HG03571 (cell line): ENCODE data around the gene NUCKS1.

Source experiments
- ATAC-seq: cut with Tn5 transposase; IDR thresholded peaks from one replicate; pipeline ENCODE4 v1.9.1; 2021; ENCODE audit not compliant: unreplicated experiment

NUCKS1 gene

GRCh38 chr1:205701891-205702290, 48.1 kb downstream of the NUCKS1 start:
- ATAC-seq: no peak

DNA sequence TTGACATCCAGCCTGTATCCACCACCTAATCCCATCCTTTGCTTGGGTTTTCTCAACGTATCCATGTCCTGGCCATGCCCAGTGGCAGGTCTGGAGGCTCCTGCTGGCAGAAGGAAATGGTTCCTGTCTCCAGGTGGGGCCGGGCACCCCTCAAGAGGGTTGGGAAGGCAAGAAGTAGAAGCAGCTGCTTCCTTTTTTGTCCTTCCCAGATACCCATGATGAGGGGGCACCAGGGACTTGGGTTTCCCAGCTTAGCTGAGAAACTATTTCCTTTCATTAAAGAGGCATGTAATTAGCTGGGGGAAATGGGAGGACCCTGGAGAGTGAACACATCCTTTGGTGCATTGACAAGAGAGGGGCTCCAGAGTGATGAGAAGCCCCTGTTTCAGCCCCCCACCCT, 48.6 kb downstream of the NUCKS1 start:
- ATAC-seq: no peak

DNA sequence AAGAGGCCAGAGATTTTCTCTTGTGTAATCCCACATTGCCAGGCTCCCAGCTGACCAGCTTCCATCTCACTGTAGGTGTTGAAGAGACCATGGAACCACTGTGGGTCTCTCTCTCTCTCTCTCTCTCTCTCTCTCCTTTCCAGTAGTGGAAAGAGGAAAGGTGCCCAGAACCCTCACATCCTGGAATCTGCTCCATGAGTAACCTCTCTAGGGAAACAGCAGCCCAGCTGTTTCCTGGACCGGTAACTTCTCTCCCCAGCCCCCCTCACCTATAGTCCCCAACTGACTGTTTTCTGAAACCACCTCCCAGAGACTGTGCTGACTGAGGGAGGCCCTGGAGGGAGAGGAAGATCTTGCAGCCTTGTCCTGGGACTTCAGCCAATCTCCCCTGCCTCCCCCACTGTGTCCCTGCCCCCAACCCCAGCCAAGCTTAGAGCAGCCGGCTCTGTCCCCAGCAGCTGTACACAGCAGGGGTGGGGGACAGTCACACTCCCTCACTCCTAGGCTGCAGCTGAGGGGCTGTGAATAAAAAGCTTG, 49.0 kb downstream of the NUCKS1 start:
- no peak for ATAC-seq

DNA sequence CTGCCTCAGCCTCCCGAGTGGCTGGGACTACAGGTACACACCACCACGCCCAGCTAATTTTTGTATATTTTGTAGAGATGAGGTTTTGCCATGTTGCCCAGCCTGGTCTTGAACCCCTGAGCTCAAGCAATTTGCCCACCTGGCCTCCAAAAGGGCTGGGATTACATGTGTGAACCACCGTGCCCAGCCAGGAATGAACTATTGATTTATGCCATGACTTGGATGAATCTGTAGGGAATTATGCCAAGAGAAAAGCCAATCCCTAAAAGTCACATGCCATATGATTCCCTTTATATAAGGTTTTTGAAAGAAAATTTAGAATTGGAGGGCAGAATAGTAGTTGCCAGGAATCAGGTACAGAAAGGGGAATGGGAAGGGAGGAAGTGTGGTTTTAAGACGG, 50.6 kb downstream of the NUCKS1 start:
- ATAC-seq: no peak

GRCh38 chr1:205698921-205699320, 51.1 kb downstream of the NUCKS1 start:
- no peak for ATAC-seq

DNA sequence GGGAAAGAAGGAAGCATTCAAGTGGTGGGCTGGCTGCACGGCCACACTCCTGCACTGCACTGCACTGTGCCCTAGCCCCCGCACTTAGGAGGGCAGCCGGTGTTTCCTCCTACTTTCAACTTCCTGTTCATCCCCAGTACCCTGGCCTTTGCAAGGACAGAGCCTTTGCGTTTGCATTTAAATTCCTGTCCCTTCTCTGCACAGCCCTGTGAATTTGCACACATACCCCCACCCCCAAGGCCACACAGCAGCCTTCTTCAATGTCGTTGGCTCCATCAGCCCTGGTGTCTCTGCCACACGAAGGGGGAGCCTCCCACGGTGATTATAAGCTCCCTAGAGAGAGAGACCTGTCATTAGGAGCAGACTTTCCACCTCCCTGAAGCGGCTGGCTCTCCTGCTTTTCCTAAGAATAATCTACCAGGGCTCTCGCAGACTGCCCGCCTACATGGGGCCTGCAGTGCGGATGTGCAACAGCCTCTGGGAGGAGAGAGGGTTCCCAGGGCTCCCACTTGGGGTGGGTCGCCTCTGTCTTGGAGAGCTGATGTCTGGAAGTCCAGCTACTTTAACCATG, 56.5 kb downstream of the NUCKS1 start:
- ATAC-seq: no peak

DNA sequence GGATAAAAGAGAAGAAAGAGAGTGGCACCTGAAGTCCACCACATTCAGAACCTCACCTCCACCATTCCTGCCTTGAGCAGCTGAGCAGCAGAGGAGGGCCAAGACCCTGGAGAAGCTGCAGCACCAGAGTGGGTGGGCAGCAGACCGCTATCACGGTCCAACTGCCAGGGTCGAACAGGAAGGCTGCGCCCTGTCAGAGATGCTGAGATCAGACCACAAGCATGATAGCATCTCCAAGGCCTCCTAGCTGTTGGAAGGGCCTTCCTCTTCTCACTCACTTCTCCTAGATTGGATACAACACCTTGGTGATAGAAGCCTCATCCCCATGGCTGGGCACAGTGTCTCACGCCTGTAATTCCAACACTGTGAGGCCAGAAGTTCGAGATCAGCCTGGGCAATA, 57.6 kb downstream of the NUCKS1 start:
- no peak for ATAC-seq

- ATAC-seq: no peak
Observed at GRCh38 chr1:205690122-205690756, 59.7 kb downstream of the NUCKS1 start.

DNA sequence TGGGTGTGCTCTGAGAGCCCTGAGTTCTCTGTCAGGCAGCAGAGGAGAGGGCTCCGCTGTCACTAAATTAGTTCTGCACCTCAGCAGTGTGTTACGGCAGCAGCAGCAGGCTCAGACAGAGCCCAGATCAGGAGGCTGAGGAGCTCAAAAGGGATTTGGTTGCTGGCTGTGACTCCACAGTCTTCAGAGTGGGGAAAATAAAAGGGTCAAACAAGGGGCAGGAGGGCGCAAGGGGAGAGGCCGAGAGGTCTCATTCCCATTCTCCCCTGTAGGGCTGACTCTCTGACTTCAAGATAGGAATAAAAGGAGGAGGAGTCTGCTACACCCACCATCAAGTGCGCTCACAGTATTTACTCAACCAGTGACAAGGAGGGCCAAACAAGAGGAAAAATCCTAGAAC, 60.5 kb downstream of the NUCKS1 start:
- ATAC-seq: no peak

DNA sequence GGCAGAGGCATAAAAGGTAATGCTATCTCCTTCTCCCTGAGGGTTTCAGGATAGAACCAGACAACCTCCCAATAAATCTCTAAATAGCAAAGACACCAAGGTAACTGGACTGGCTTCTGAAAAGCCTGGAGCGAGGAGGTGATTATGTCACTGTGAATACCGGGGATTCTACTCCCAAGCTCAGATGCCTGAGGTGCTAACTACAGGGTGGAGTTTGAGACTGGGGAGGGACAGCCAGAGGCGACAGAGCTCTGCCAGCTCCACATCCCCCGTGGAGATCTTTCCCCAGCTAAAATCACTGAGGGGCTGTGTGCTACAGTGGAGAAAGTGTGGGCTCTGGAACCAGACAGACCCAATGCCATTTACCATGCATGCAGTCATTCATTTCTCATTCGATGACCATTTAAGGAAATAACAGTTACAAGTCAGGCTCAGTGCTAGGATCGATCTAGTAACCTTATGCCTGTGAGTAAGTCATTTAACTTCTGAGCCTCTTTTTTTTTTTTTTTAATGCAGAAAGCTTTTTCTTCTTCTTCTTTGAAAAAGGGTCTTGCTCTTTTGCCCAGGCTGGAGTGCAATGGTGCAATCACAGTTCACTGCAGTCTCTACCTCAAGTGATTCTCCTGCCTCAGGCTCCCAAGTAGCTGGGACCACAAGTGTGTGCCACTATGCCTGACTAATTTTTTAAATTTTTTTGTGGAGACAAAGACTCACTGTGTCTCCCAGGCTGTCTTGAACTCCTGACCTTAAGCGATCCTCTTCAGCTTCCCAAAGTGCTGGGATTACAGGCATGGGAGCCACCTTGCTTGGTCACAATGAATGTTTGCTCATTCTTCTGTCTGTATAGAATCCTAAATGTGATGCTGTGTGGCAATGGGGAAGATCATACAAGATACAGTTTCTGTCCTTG, 61.6 kb downstream of the NUCKS1 start:
- no peak for ATAC-seq

- no peak for ATAC-seq
Observed at GRCh38 chr1:205687242-205687641, 62.7 kb downstream of the NUCKS1 start.

- ATAC-seq: no peak
Observed at GRCh38 chr1:205681364-205681763, 68.6 kb downstream of the NUCKS1 start.

- ATAC-seq: no peak
Observed at GRCh38 chr1:205680073-205680851, 69.7 kb downstream of the NUCKS1 start, which contains the start of gene SLC45A3. Gene SLC45A3, minus strand, starts transcription at chr1:205680509. Its CDS starts 15,853 bp downstream, at chr1:205664656.

DNA sequence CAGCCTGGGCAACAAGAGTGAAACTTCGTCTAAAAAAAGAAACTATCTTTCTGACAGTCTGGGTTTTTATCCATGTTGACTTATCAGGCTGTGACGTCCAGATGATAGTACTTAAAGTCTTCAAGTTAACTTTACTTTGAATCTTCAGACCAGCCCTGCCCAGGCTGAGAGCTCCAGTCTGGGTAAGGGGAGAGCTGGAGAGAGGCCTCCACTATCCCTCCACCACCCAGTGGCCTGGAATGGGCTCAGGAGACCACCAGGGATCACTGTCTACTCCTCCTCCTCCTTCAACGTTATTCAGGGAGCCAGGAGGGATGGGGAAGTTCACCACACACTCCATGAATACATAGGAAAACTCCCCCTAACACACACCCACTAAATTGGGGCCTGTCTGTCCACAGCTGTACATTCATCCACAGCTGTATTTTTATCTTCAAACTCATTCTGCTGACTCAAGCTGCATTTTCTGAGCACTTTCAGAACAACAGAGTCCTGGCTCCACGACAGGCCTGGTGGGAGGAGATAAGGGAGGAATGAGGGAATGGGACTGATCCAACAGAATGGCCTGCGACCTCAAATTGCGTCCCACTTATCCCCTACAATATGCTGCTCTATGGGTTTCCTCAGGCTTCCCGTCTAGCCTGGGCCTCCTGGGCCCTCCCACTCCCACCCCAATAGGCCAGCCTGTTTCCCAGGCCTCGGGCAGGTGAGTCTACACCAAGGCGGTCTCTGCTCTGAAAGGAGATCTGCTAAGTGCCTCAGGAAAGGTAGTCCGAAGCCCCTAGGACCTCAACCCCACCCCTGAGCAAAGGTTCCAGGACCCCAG, 71.5 kb downstream of the NUCKS1 start:
- no peak for ATAC-seq

DNA sequence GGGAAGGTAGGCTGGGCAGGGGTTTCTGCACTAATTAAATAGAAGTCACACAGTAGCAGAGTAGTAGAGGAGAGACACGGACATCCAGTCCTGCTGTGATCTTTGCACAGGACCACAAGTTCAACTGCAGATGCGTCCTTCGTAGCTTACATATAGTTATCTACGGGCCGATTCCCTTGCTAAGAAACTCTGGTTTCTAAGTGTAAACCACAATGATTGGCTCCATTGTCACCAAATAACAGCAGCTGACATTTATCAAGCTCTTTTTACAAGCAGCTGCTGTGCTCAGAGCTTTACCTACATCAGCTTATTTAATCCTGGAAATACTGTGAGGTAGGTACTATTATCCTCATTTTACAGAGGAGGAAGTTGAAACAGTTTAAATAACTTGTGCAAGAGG, 72.8 kb downstream of the NUCKS1 start:
- ATAC-seq: no peak

DNA sequence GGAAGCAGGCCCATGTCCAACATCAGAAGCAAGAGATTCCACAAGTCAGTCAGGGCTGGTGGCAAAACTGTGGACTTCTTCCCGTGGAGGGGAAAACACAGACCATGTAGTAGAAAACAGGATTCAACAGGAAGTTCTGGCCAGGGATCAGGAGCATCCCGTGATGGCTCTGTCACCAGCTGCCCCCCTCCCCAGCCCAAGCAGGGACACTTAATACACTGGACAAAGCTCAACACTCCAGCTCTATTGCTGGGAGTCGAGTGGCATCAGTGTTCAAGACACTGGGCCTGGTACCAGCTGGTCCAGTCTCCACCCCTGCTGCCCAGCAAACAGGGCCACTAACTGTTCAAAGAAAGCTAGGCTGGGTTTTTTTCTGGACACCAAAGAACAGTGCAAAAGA, 73.4 kb downstream of the NUCKS1 start:
- no peak for ATAC-seq

GRCh38 chr1:205676002-205676401, 74.0 kb downstream of the NUCKS1 start:
- no peak for ATAC-seq

DNA sequence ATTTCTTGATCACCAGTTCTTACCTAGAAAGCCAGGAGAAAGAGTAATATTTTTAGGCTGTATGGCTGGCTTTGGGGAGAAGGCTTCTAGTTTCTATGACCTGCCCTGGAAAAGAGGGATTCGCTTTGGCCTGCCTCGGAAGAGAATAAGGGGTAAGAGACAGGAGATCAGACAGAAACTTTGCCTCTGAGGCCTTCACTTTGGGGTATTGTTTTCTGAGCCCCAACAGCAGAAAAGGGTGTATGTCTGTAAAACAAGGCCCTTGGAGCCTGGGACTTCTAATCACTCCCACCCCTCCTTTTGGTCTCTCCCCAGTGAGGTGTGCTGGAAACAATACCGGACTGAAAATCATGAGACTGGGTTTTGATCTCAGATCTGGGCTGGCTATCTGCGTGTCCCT, 74.7 kb downstream of the NUCKS1 start:
- ATAC-seq: no peak

DNA sequence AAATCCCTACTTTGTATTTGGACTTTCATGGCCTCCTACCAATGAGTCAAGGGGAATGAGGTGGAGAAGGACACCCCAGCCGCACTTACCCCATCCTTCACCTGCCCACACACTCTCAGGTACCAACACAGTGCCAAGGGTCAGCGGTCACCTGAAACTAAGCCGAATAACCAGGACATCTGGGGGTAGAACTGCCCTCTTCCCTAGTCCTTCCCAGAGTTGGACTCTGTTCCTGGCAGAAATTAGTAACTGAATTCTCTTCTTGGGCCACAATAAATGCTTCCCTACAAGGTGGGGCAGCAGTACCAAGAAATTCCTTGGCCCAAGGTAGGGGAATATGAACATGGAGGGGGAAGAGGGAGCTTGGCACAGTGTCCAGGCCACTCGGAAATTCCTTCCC, 77.0 kb downstream of the NUCKS1 start:
- no peak for ATAC-seq

DNA sequence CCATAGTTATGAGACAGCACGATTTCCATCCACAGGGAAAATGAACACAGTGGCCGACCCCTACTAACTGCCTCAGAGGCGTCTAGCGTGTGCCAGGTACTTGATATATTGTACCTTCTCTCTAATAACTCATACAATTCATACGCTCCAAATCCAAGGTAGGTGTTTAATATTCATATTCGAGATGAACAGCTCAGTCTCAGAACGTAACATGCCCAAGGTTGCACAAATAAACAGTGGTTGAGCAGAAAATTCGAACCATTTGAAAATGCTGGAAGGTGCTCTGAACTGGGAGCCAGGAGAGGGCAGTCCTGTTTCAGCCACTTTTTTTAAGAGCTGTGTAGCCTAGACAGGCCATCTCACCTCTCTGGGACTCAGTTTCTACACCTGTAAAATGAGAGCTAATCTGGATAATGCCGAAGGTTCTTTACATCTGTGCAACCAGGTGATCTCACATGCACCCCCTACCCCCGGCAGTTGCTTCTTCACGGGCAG, 77.5 kb downstream of the NUCKS1 start:
- no peak for ATAC-seq
